ENCODE measurements around the gene HOXC9.

HOXC9 gene

GRCh38 chr12:54000116-54001114, at the start of gene HOXC9:
TSS of gene HOXC9 (plus strand) at chr12:54000161. CDS start at chr12:54000189, 28 bp downstream.
- DNase-seq = no peak

GRCh38 chr12:53950437-53950773, 49.6 kb upstream of the HOXC9 start:
- no peak for DNase-seq

GRCh38 chr12:53950789-53951576, 49.0 kb upstream of the HOXC9 start:
- DNase-seq = no peak

- DNase-seq = no peak
These were observed 48.2 kb upstream of the HOXC9 start for GRCh38 chr12:53951577-53952334.

- peak; percentile 37 for DNase-seq
These were observed 47.6 kb upstream of the HOXC9 start for GRCh38 chr12:53952335-53952694.

- no peak for DNase-seq
These were observed 46.9 kb upstream of the HOXC9 start for GRCh38 chr12:53952871-53953734.

- DNase-seq = no peak
These were observed 45.9 kb upstream of the HOXC9 start for GRCh38 chr12:53953831-53954693.

GRCh38 chr12:53954694-53955035, 45.3 kb upstream of the HOXC9 start, which contains the start of gene HOXC12:
TSS of gene HOXC12 (plus strand) at chr12:53954903. CDS start at chr12:53954930, 27 bp downstream.
- no peak for DNase-seq

- no peak for DNase-seq
These were observed 44.8 kb upstream of the HOXC9 start for GRCh38 chr12:53955036-53955775.

- DNase-seq = no peak
These were observed 44.1 kb upstream of the HOXC9 start for GRCh38 chr12:53955776-53956250.

- DNase-seq = peak; percentile 21
These were observed 43.6 kb upstream of the HOXC9 start for GRCh38 chr12:53956251-53956887.

- DNase-seq = no peak
These were observed 42.9 kb upstream of the HOXC9 start for GRCh38 chr12:53956914-53957536.

- no peak for DNase-seq
These were observed 41.8 kb upstream of the HOXC9 start for GRCh38 chr12:53958128-53958527.

GRCh38 chr12:53959314-53959713, 40.6 kb upstream of the HOXC9 start:
- no peak for DNase-seq

GRCh38 chr12:53960187-53961024, 39.6 kb upstream of the HOXC9 start:
- no peak for DNase-seq

GRCh38 chr12:53961025-53961761, 38.8 kb upstream of the HOXC9 start:
- no peak for DNase-seq

GRCh38 chr12:53963005-53963404, 37.0 kb upstream of the HOXC9 start:
- no peak for DNase-seq

All from hematopoietic multipotent progenitor cell treated with erythropoietin and hydrocortisone succinate and interleukin-3 and kit ligand, for 4 days (in vitro differentiated cells).